ENCODE measurements around the gene PRSS2. TPM values are rescaled to one million over a fixed set of nuclear protein-coding genes. Genes with fewer than 3 reads are reported as not detected.
"Not testable (repeated sequence)": the region's sequence is repeated elsewhere in the genome, so short reads cannot be mapped to it uniquely, and the experiment has no call there.

Gene PRSS2
- total RNA-seq, 1 experiment from 2014 or later = 22.4 TPM

DNA sequence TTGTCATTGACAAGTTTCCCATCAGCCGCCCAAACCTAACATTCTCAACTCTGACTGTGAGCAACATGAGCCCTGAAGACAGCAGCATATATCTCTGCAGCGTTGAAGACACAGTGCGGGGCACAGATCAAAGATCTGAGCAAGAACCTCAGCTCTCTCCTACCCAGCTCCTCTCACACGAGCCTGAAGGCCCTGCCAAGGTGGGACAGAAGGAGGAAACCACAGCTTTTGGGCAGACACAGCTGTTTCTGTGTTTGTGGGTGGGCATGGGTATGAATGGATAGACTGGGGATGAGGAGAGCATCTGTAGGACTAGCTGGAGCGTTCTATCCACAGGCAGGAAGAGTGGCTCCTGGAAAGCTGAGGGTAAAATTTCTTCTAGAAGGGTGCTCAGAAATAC is 30.0 kb upstream of the PRSS2 start:
- Histone ChIP-seq H3K4me3 (ENCODE audit: low read depth in 2 of 2, low read length in 2 of 2) (no peak overlapping the region), H3K27ac (ENCODE audit: low read length) (no peak overlapping the region), H3K27me3 (ENCODE audit: control insufficient read depth, insufficient read depth, low read length) (no peaks in the 10 kb centered on the region), H3K9me3 (ENCODE audit: control insufficient read depth, insufficient read depth, low read depth, low read length) (no peaks in the 10 kb centered on the region), H3K36me3 (ENCODE audit: control insufficient read depth, insufficient read depth, low read length) (no peaks in the 10 kb centered on the region), H3K4me1 (ENCODE audit: control insufficient read depth, insufficient read depth, low read length) (no peaks in the 10 kb centered on the region)
- ATAC-seq (no peak), DNase-seq (ENCODE audit: low read depth, low spot score) (no peak)
- intact Hi-C loops (cut with micrococcal nuclease; ENCODE audit: unreplicated experiment) (no loop called here), in situ Hi-C loops (cut with HindIII; ENCODE audit: low pct_unique_long_range_greater_than_20kb, low sequenced_read_pairs) (no loop called here)
- no TSS peak for BruUV-seq (replicated peaks)
- ChIA-PET CTCF (no interaction called here), POLR2A (no interaction called here)
- TF ChIP-seq POLR2AphosphoS5 (IDR thresholded peaks at IDR 0.05; ENCODE audit: low read depth, low read length) (no peak), SIN3A (IDR thresholded peaks at IDR 0.05; ENCODE audit: borderline replicate concordance, insufficient read depth, low read depth, low read length) (no peak), TCF7L2 (IDR thresholded peaks at IDR 0.05; ENCODE audit: low read depth, low read length) (no peak)
- TF ChIP-seq, protein P1, sequence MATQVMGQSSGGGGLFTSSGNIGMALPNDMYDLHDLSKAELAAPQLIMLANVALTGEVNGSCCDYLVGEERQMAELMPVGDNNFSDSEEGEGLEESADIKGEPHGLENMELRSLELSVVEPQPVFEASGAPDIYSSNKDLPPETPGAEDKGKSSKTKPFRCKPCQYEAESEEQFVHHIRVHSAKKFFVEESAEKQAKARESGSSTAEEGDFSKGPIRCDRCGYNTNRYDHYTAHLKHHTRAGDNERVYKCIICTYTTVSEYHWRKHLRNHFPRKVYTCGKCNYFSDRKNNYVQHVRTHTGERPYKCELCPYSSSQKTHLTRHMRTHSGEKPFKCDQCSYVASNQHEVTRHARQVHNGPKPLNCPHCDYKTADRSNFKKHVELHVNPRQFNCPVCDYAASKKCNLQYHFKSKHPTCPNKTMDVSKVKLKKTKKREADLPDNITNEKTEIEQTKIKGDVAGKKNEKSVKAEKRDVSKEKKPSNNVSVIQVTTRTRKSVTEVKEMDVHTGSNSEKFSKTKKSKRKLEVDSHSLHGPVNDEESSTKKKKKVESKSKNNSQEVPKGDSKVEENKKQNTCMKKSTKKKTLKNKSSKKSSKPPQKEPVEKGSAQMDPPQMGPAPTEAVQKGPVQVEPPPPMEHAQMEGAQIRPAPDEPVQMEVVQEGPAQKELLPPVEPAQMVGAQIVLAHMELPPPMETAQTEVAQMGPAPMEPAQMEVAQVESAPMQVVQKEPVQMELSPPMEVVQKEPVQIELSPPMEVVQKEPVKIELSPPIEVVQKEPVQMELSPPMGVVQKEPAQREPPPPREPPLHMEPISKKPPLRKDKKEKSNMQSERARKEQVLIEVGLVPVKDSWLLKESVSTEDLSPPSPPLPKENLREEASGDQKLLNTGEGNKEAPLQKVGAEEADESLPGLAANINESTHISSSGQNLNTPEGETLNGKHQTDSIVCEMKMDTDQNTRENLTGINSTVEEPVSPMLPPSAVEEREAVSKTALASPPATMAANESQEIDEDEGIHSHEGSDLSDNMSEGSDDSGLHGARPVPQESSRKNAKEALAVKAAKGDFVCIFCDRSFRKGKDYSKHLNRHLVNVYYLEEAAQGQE (IDR thresholded peaks at IDR 0.05; ENCODE audit: insufficient read depth in 1 of 2, low read depth in 2 of 2, low read length in 1 of 2) = no peak
- TF ChIP-seq, protein P2, sequence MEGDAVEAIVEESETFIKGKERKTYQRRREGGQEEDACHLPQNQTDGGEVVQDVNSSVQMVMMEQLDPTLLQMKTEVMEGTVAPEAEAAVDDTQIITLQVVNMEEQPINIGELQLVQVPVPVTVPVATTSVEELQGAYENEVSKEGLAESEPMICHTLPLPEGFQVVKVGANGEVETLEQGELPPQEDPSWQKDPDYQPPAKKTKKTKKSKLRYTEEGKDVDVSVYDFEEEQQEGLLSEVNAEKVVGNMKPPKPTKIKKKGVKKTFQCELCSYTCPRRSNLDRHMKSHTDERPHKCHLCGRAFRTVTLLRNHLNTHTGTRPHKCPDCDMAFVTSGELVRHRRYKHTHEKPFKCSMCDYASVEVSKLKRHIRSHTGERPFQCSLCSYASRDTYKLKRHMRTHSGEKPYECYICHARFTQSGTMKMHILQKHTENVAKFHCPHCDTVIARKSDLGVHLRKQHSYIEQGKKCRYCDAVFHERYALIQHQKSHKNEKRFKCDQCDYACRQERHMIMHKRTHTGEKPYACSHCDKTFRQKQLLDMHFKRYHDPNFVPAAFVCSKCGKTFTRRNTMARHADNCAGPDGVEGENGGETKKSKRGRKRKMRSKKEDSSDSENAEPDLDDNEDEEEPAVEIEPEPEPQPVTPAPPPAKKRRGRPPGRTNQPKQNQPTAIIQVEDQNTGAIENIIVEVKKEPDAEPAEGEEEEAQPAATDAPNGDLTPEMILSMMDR (IDR thresholded peaks at IDR 0.05) = no peak

DNA sequence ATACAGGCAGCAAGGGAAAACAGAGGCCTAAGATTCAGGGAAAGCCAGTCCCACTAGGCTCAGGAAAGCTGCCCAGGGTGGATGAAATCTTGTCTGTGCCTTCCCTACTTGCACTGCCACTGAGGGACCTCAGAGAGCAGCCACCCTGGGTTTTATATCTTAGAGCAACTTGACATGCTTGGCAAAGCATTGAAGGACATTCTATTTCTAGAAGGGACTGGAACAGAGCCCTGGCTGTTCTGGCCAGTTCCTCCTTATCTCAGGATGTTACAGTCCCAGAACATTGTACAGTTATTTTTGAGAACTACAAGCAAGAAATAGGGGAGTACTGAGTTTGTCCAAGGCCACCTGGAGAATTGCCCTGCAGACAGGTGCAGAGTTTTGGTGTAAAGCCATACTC is 28.8 kb upstream of the PRSS2 start:
- H3K9me3 ChIP-seq (ENCODE audit: control insufficient read depth, insufficient read depth, low read depth, low read length); POLR2A ChIA-PET; H3K36me3 ChIP-seq (ENCODE audit: control insufficient read depth, insufficient read depth, low read length); H3K27me3 ChIP-seq (ENCODE audit: control insufficient read depth, insufficient read depth, low read length); CTCF ChIA-PET; H3K4me3 ChIP-seq (ENCODE audit: low read depth in 2 of 2, low read length in 2 of 2); ATAC-seq; in situ Hi-C loops (cut with HindIII; ENCODE audit: low pct_unique_long_range_greater_than_20kb, low sequenced_read_pairs); DNase-seq (ENCODE audit: low read depth, low spot score); BruUV-seq (replicated peaks); H3K27ac ChIP-seq (ENCODE audit: low read length); H3K4me1 ChIP-seq (ENCODE audit: control insufficient read depth, insufficient read depth, low read length); intact Hi-C loops (cut with micrococcal nuclease; ENCODE audit: unreplicated experiment): not testable (repeated sequence)

DNA sequence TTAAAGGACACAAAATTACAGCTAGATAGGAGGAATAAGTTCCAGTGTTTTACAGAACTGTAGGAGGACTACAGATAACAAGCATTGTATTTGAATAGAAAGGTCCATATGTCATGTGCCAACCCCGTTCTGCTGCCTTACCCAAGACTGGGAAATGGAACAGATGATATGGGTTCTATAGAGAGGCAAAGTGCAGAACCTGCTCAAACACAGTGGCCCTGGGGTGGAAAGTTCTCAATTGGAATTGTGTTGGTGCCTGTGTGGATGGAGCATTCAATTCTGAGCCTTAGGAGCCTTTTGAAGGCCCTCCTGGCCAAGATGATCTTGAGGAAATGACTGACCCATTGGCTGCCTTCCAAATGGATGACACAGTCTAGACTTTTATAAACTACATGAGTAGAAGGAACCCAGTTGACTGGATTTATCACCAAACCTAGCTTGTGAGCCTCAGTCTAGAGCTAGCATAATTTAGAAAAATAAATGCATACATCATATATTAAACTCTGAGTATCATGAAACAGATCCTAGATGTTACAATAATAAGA is 25.6 kb upstream of the PRSS2 start:
- DNase-seq (ENCODE audit: low read depth, low spot score) = no peak
- POLR2A ChIA-PET = no interaction called here
- no TSS peak for BruUV-seq (replicated peaks)

More for the DNA sequence above, 25.6 kb upstream of the PRSS2 start:
- TF ChIP-seq POLR2AphosphoS5 (IDR thresholded peaks at IDR 0.05; ENCODE audit: low read depth, low read length) (no peak), TCF7L2 (IDR thresholded peaks at IDR 0.05; ENCODE audit: low read depth, low read length) (no peak), SIN3A (IDR thresholded peaks at IDR 0.05; ENCODE audit: borderline replicate concordance, insufficient read depth, low read depth, low read length) (no peak)
- TF ChIP-seq, protein P1 (IDR thresholded peaks at IDR 0.05; ENCODE audit: insufficient read depth in 1 of 2, low read depth in 2 of 2, low read length in 1 of 2) = no peak
- TF ChIP-seq, protein P2 (IDR thresholded peaks at IDR 0.05) = no peak
- H3K27me3 ChIP-seq (ENCODE audit: control insufficient read depth, insufficient read depth, low read length) = 0 out of 2 replicates have a peak, but pooled peaks cover 4% of the 10 kb centered on the region
- in situ Hi-C loops (cut with HindIII; ENCODE audit: low pct_unique_long_range_greater_than_20kb, low sequenced_read_pairs) = no loop called here
- H3K9me3 ChIP-seq (ENCODE audit: control insufficient read depth, insufficient read depth, low read depth, low read length) = no peaks in the 10 kb centered on the region
- no peaks in the 10 kb centered on the region for H3K4me1 ChIP-seq (ENCODE audit: control insufficient read depth, insufficient read depth, low read length)
- H3K27ac ChIP-seq (ENCODE audit: low read length) = no peak overlapping the region
- H3K36me3 ChIP-seq (ENCODE audit: control insufficient read depth, insufficient read depth, low read length) = no peaks in the 10 kb centered on the region
- CTCF ChIA-PET = no interaction called here
- ATAC-seq = no peak
- intact Hi-C loops (cut with micrococcal nuclease; ENCODE audit: unreplicated experiment) = no loop called here
- H3K4me3 ChIP-seq (ENCODE audit: low read depth in 2 of 2, low read length in 2 of 2) = no peak overlapping the region
